K562 (cell line): ENCODE data around the gene DHRS13. TPM values are rescaled to one million over a fixed set of nuclear protein-coding genes. Genes with fewer than 3 reads are reported as not detected.

Source experiments
- HCFC1 ChIP-seq: IDR thresholded peaks from 2 replicates; pipeline ENCODE4 v1.6.1; 2012; ENCODE audit warnings: low read depth, low read length, improper control_type of control experiment
- HDAC1 ChIP-seq, 2 experiments: fragments of 450-650 bp; IDR thresholded peaks; 2 replicates each; pipeline ENCODE4 v1.6.1; 2016 to 2017; ENCODE audit warnings: inconsistent platforms in 1 of 2, mild to moderate bottlenecking in 1 of 2, moderate library complexity in 1 of 2
- KAT7 ChIP-seq: sonication (generic); formaldehyde crosslinking; IDR thresholded peaks from 2 replicates; pipeline ENCODE4 v1.8.0; 2022; ENCODE audit warnings: missing genetic modification reagents, mild to moderate bottlenecking, borderline replicate concordance
- PATZ1 ChIP-seq: fragments of 250-450 bp; sonication (Bioruptor Pico); IDR thresholded peaks from 2 replicates; pipeline ENCODE4 v1.5.0; 2020; ENCODE audit warnings: mild to moderate bottlenecking, borderline replicate concordance
- PHF8 ChIP-seq: fragments of 200-600 bp; sonication (generic); IDR thresholded peaks from 2 replicates; pipeline ENCODE4 v1.6.1; 2012; ENCODE audit warnings: mixed run types, mild to moderate bottlenecking, inconsistent platforms, low read length, moderate library complexity, borderline replicate concordance
- PRDM10 ChIP-seq: fragments of 450-650 bp; IDR thresholded peaks from 2 replicates; pipeline ENCODE4 v1.6.1; 2018; ENCODE audit not compliant: partially characterized antibody
- PTBP1 ChIP-seq: fragments of 200-400 bp; formaldehyde crosslinking; IDR thresholded peaks from 2 replicates; pipeline ENCODE4 v1.6.1; 2017; ENCODE audit warnings: low read depth, low read length
- SIN3A ChIP-seq, 2 experiments: fragments of 150-350 bp in 1 of 2; IDR thresholded peaks; 2 replicates each; pipeline ENCODE4 v1.6.1; 2011 to 2016; ENCODE audit warnings: borderline replicate concordance in 2 of 2, low read depth in 2 of 2, low read length in 2 of 2, mild to moderate bottlenecking in 2 of 2, moderate library complexity in 2 of 2; ENCODE audit not compliant: control insufficient read depth in 1 of 2
- SIRT6 ChIP-seq: IDR thresholded peaks from one replicate; pipeline ENCODE4 v1.6.1; 2012; ENCODE audit warnings: low read depth, mild to moderate bottlenecking, control low read depth, inconsistent platforms, low read length, moderate library complexity
- ZBTB7A ChIP-seq: IDR thresholded peaks from 2 replicates; pipeline ENCODE4 v1.6.1; 2011; ENCODE audit warnings: low read depth, mild to moderate bottlenecking, low read length, moderate library complexity, borderline replicate concordance; ENCODE audit not compliant: control insufficient read depth
- polyA plus RNA-seq, 8 experiments: library from polyadenylated mRNA; depleted of rRNA in 4 of 8; stranded (reverse) in 5 of 8; unstranded in 3 of 8; fragments of >200 nt; fragmentation: Nextera tagmentation in 2 of 8; fragmentation: Illumina TruSeq in 1 of 8; extraction: Ambion mirVana in 2 of 8; extraction: Trizol in 1 of 8; gene quantifications; 2 replicates each; pipeline versions ENCODE4 v1.2.1 to v1.2.3, GENCODE V29; 2011 to 2014; ENCODE audit warnings: inconsistent platforms in 1 of 8, missing spikeins in 1 of 8
- total RNA-seq, 7 experiments: library from RNA; depleted of rRNA in 6 of 7; stranded (reverse); fragments of >200 nt in 6 of 7; fragmentation: Illumina TruSeq in 2 of 7; extraction: Trizol in 2 of 7; gene quantifications; 2 replicates each; pipeline versions ENCODE4 v1.2.1 to v1.2.3, GENCODE V29; 2011 to 2021; ENCODE audit warnings: low replicate concordance in 1 of 7

DHRS13 gene
- total and polyA plus RNA-seq, 9 of the 15 experiments (the other 6 are each of a cell fraction or from before 2014, with no cell fraction given), result 0.32 to 52.3 (median 34.3) TPM; not detected in 1

GRCh38 chr17:28950752-28951427 is 48.0 kb upstream of the DHRS13 start (continued):
- TF ChIP-seq PATZ1 (CRISPR knock-in tag) (no peak), PRDM10 (peak; percentile 90), SIRT6 (no peak), SIN3A (IDR thresholded peaks at IDR 0.05; ENCODE audit: borderline replicate concordance in 2 of 2, control insufficient read depth in 1 of 2, low read depth in 2 of 2, low read length in 2 of 2) (0 out of 4 replicates have a peak, but pooled peaks of 1 of the 2 experiments have one; percentile 30), PTBP1 (no peak), HDAC1 (IDR thresholded peaks at IDR 0.05) (no peak), PHF8 (peak; percentile 9; the same call in 1 of the 2 replicates), HCFC1 (0 out of 2 replicates have a peak, but pooled peaks have one; percentile 14), ZBTB7A (peak; percentile 63), KAT7 (CRISPR knock-in tag) (no peak)
- TF ChIP-seq, all 486 proteins: peak for 11
